K562 (cell line): Measurements from ENCODE around the gene ABCA7. TPM values are rescaled to one million over a fixed set of nuclear protein-coding genes. Genes with fewer than 3 reads are reported as not detected.

ENCODE experiments used
- ATAC-seq: fragments of 200-7000 bp; cut with Tn5 transposase; 3 replicates; pipeline ENCODE4 v1.9.1; 2020; ENCODE audit warnings: moderate library complexity
- BruUV-seq: library from RNA; stranded (reverse); fragments of 400-500 nt; replicated peaks from 2 replicates; lab custom pipeline; 2021; lab: Mats Ljungman, UMichigan
- CTCF ChIA-PET: fragments of 300-600 bp; formaldehyde crosslinking; extraction: SDS; loops from one replicate; lab custom pipeline; 2021; ENCODE audit warnings: low intra/inter-chr PET ratio; lab: Yijun Ruan, JAX
- POLR2A ChIA-PET: fragments of 300-600, 350-650 bp; sonication (Branson Sonifier 250); formaldehyde crosslinking; extraction: SDS; loops from one replicate; lab custom pipeline; 2021; ENCODE audit warnings: antibody characterized with exemption, inconsistent platforms; lab: Yijun Ruan, JAX
- DNase-seq, 4 experiments: peaks; one replicate each; pipeline versions ENCODE4 v3.0.0 to v3.0.0-alpha.2; 2011 to 2018; ENCODE audit warnings: low spot score in 3 of 4, mixed read lengths in 3 of 4; ENCODE audit errors: extremely low read depth in 1 of 4
- FAIRE-seq: peaks from 2 replicates; lab custom pipeline; 2011; peaks lifted over from hg19 to GRCh38; lab: Jason Lieb, UNC
- H2AFZ ChIP-seq: 2 replicates; pipeline ENCODE4 v1.6.0; 2011; ENCODE audit warnings: low read depth, low read length, control low read depth, inconsistent platforms
- H3K27ac ChIP-seq: fragments of 200-600 bp; 3 replicates; pipeline ENCODE4 v1.8.0; 2011; ENCODE audit warnings: low read depth, mild to moderate bottlenecking, control low read depth, inconsistent platforms, low read length, moderate library complexity, mixed read lengths; ENCODE audit errors: extremely low read depth
- H3K27me3 ChIP-seq, 2 experiments: fragments of 300-600 bp in 1 of 2; 2 replicates in 1 of 2; 3 replicates in 1 of 2; pipeline versions ENCODE4 v1.6.0 to v1.8.0; 2011; ENCODE audit warnings: inconsistent platforms in 2 of 2, low read length in 2 of 2, mild to moderate bottlenecking in 1 of 2, mixed read lengths in 1 of 2, moderate library complexity in 1 of 2; ENCODE audit not compliant: control insufficient read depth in 2 of 2, insufficient read depth in 2 of 2
- H3K36me3 ChIP-seq: fragments of 300-600 bp; 3 replicates; pipeline ENCODE4 v1.8.0; 2011; ENCODE audit warnings: mild to moderate bottlenecking, low read length, inconsistent platforms; ENCODE audit not compliant: control insufficient read depth, insufficient read depth
- H3K4me1 ChIP-seq, 2 experiments: fragments of 200-600 bp in 1 of 2; replicated peaks in 1 of 2; 2 replicates in 1 of 2; 3 replicates in 1 of 2; pipeline versions ENCODE4 v1.5.1 to v1.8.0; 2011; ENCODE audit warnings: inconsistent platforms in 2 of 2, low read length in 2 of 2, mild to moderate bottlenecking in 1 of 2, mixed read lengths in 1 of 2, moderate library complexity in 1 of 2; ENCODE audit not compliant: control insufficient read depth in 2 of 2, insufficient read depth in 2 of 2
- H3K4me2 ChIP-seq: 2 replicates; pipeline ENCODE4 v1.6.1; 2011; ENCODE audit warnings: low read length, control low read depth, inconsistent platforms, mixed read lengths; ENCODE audit not compliant: insufficient read depth
- H3K4me3 ChIP-seq: fragments of 200-600 bp; sonication (generic), shearing (Covaris generic); 2 replicates; pipeline ENCODE4 v1.5.1; 2016; ENCODE audit warnings: control low read depth, inconsistent platforms
- H3K79me2 ChIP-seq: fragments of 200-600 bp; 3 replicates; pipeline ENCODE4 v1.8.0; 2011; ENCODE audit warnings: low read length, inconsistent platforms; ENCODE audit not compliant: control insufficient read depth, insufficient read depth
- H3K9ac ChIP-seq, 2 experiments: 2 replicates each; pipeline versions ENCODE4 v1.6.0 to v1.6.1; 2011; ENCODE audit warnings: low read depth in 2 of 2, low read length in 2 of 2, control low read depth in 1 of 2, inconsistent platforms in 1 of 2, mild to moderate bottlenecking in 1 of 2, mixed read lengths in 1 of 2; ENCODE audit not compliant: insufficient read depth in 1 of 2
- H3K9me1 ChIP-seq: one replicate; pipeline ENCODE4 v1.6.0; 2011; ENCODE audit warnings: inconsistent platforms, mild to moderate bottlenecking, low read length, moderate library complexity; ENCODE audit not compliant: control insufficient read depth, insufficient read depth
- H3K9me3 ChIP-seq: replicated peaks from 2 replicates; pipeline ENCODE4 v1.5.1; 2011; ENCODE audit warnings: low read depth, low read length, inconsistent platforms; ENCODE audit not compliant: control insufficient read depth, insufficient read depth
- H4K20me1 ChIP-seq: replicated peaks from 2 replicates; pipeline ENCODE4 v1.6.1; 2011; ENCODE audit warnings: low read length, inconsistent platforms, mixed read lengths; ENCODE audit not compliant: control insufficient read depth, insufficient read depth
- ARNT ChIP-seq, 2 experiments: fragments of 450-650 bp; IDR thresholded peaks; 2 replicates each; pipeline ENCODE4 v1.6.1; 2016; ENCODE audit warnings: mild to moderate bottlenecking in 1 of 2
- CBX8 ChIP-seq: fragments of 200-600 bp; sonication (generic); IDR thresholded peaks from 2 replicates; pipeline ENCODE4 v1.6.1; 2012; ENCODE audit warnings: borderline replicate concordance, mixed run types, low read depth, mild to moderate bottlenecking, moderate library complexity, mixed read lengths, low read length, control low read depth, inconsistent platforms; ENCODE audit not compliant: poor library complexity, severe bottlenecking; ENCODE audit errors: extremely low read depth
- CC2D1A ChIP-seq: fragments of 450-650 bp; IDR thresholded peaks from 2 replicates; pipeline ENCODE4 v1.6.1; 2017; ENCODE audit warnings: mild to moderate bottlenecking
- EZH2 ChIP-seq: IDR thresholded peaks from 2 replicates; pipeline ENCODE4 v1.6.1; 2012; ENCODE audit warnings: low read depth, mild to moderate bottlenecking, inconsistent platforms, low read length, borderline replicate concordance
- GABPA ChIP-seq: fragments of 200-800 bp; sonication (Bioruptor generic); conservative IDR thresholded peaks from 2 replicates; pipeline ENCODE4 v1.6.1; 2016; ENCODE audit warnings: low read depth, missing genetic modification characterization, missing compliant biosample characterization
- MTA2 ChIP-seq: fragments of 450-650 bp; IDR thresholded peaks from 2 replicates; pipeline ENCODE4 v1.6.1; 2016; ENCODE audit warnings: low read depth
- MTF1 ChIP-seq: fragments of 250-450 bp; sonication (Bioruptor Pico); IDR thresholded peaks from 2 replicates; pipeline ENCODE4 v1.9.0; 2021; ENCODE audit warnings: moderate library complexity, mild to moderate bottlenecking, inconsistent platforms, borderline replicate concordance
- PHB ChIP-seq: fragments of 250-450 bp; sonication (Bioruptor Pico); IDR thresholded peaks from 2 replicates; pipeline ENCODE4 v1.5.0; 2021
- SMAD3 ChIP-seq: fragments of 450-650 bp; formaldehyde crosslinking; conservative IDR thresholded peaks from 2 replicates; pipeline ENCODE4 v1.4.0; 2020; ENCODE audit warnings: mild to moderate bottlenecking
- TAF1 ChIP-seq: IDR thresholded peaks from 2 replicates; pipeline ENCODE4 v1.6.1; 2011; ENCODE audit warnings: mild to moderate bottlenecking, low read length, moderate library complexity; ENCODE audit not compliant: insufficient read depth, control insufficient read depth, severe bottlenecking; ENCODE audit errors: extremely low read depth
- ZBTB7A ChIP-seq: IDR thresholded peaks from 2 replicates; pipeline ENCODE4 v1.6.1; 2011; ENCODE audit warnings: low read depth, mild to moderate bottlenecking, low read length, moderate library complexity, borderline replicate concordance; ENCODE audit not compliant: control insufficient read depth
- ZNF57 ChIP-seq: fragments of 450-650 bp; formaldehyde crosslinking; IDR thresholded peaks from 2 replicates; pipeline ENCODE4 v1.4.0; 2020; ENCODE audit warnings: mild to moderate bottlenecking, moderate library complexity
- ZNF589 ChIP-seq: fragments of 200-800 bp; sonication (Bioruptor generic); IDR thresholded peaks from 2 replicates; pipeline ENCODE4 v1.6.1; 2016; ENCODE audit warnings: low read depth, missing genetic modification characterization, missing compliant biosample characterization
- ZNF668 ChIP-seq: fragments of 250-450 bp; sonication (Bioruptor Pico); IDR thresholded peaks from 2 replicates; pipeline ENCODE4 v1.8.0; 2022; ENCODE audit warnings: mild to moderate bottlenecking, inconsistent platforms
- WGBS: fragments of 100-300 bp; shearing (Covaris generic); methylation state at CpG from one replicate; pipeline ENCODE4 v1.1.6; 2016; ENCODE audit warnings: low coverage, mixed read lengths; ENCODE audit not compliant: insufficient coverage; ENCODE audit errors: missing lambda C conversion rate; 5-methylcytosine and 5-hydroxymethylcytosine counted together
- in situ Hi-C: fragments of 300-500 bp; cut with MboI; formaldehyde crosslinking; loops from 4 replicates; pipeline ENCODE4 v1.15.0; 2018; ENCODE audit warnings: inconsistent platforms, mixed read lengths
- intact Hi-C: fragments of 100-400 bp; cut with micrococcal nuclease; formaldehyde crosslinking; loops from 2 replicates; pipeline ENCODE4 v1.14.2; 2022
- polyA plus RNA-seq, 8 experiments: library from polyadenylated mRNA; depleted of rRNA in 4 of 8; stranded (reverse) in 5 of 8; unstranded in 3 of 8; fragments of >200 nt; fragmentation: Nextera tagmentation in 2 of 8; fragmentation: Illumina TruSeq in 1 of 8; extraction: Ambion mirVana in 2 of 8; extraction: Trizol in 1 of 8; gene quantifications; 2 replicates each; pipeline versions ENCODE4 v1.2.1 to v1.2.3, GENCODE V29; 2011 to 2014; ENCODE audit warnings: inconsistent platforms in 1 of 8, missing spikeins in 1 of 8
- total RNA-seq, 7 experiments: library from RNA; depleted of rRNA in 6 of 7; stranded (reverse); fragments of >200 nt in 6 of 7; fragmentation: Illumina TruSeq in 2 of 7; extraction: Trizol in 2 of 7; gene quantifications; 2 replicates each; pipeline versions ENCODE4 v1.2.1 to v1.2.3, GENCODE V29; 2011 to 2021; ENCODE audit warnings: low replicate concordance in 1 of 7
- TF ChIP-seq, protein P1 (sequence below): fragments of 450-650 bp; formaldehyde crosslinking; IDR thresholded peaks from 2 replicates; pipeline ENCODE4 v1.4.0; 2022; ENCODE audit warnings: missing genetic modification characterization
- TF ChIP-seq, protein P2 (sequence below): sonication (generic); formaldehyde crosslinking; IDR thresholded peaks from 2 replicates; pipeline ENCODE4 v1.5.0; 2020; ENCODE audit warnings: missing genetic modification reagents
- TF ChIP-seq, protein P3 (sequence below): fragments of 250-450 bp; sonication (Bioruptor Pico); IDR thresholded peaks from 2 replicates; pipeline ENCODE4 v1.8.0; 2021; ENCODE audit warnings: borderline replicate concordance, mild to moderate bottlenecking, moderate library complexity; ENCODE audit not compliant: poor library complexity, severe bottlenecking

The ABCA7 gene
- total and polyA plus RNA-seq, 9 of the 15 experiments (the other 6 are each of a cell fraction or from before 2014, with no cell fraction given): 2.3 to 96.1 (median 31.2) TPM

DNA sequence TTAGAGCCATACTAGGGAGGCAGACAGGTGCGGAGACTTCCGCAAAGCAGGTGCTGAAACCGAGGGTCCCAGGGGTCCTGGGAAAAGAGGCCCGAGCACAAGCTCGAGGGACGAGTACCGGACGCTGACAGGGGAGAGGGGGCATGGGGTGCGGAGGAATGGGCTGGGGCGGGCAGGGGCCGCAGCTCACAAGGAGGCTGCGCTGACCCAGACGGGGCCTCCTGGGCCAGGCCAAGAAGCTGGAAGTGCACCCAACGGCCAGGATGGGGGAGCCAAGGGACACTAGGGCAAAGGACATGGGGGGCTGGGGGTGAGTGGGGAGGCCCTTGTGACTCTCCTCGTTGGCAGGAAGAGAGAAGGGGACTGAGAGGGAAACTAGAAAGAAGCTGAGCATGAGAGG is 53.4 kb downstream of the ABCA7 start:
- DNase-seq: no peak
- no peak overlapping the region for H3K4me2 ChIP-seq
- intact Hi-C loops (no loop called here), in situ Hi-C loops (no loop called here)
- no peak for FAIRE-seq
- H3K9me1 ChIP-seq: no peaks in the 10 kb centered on the region
- H4K20me1 ChIP-seq: peaks cover 11% of the 10 kb centered on the region; the same call in 1 of the 2 replicates
- H3K27me3 ChIP-seq: no peaks in the 10 kb centered on the region
- no peak overlapping the region for H3K4me3 ChIP-seq
- H3K27ac ChIP-seq: no peak overlapping the region; the same call in 2 of the 3 replicates
- H3K79me2 ChIP-seq: peaks cover 42% of the 10 kb centered on the region
- H3K4me1 ChIP-seq: peaks cover 13 to 65% of the 10 kb centered on the region in 2 experiments; a peak in 4 of 5 replicates
- TF ChIP-seq ZNF589 (CRISPR knock-in tag) (no peak), PHB (CRISPR knock-in tag) (no peak), ARNT (IDR thresholded peaks at IDR 0.05) (no peak), GABPA (tag) (no peak), CBX8 (no peak), SMAD3 (no peak), ZBTB7A (no peak), MTF1 (CRISPR knock-in tag) (no peak), TAF1 (no peak), MTA2 (no peak), ZNF668 (CRISPR knock-in tag) (no peak), ZNF57 (CRISPR knock-in tag) (no peak), EZH2 (no peak), CC2D1A (no peak)
- TF ChIP-seq, protein P1, sequence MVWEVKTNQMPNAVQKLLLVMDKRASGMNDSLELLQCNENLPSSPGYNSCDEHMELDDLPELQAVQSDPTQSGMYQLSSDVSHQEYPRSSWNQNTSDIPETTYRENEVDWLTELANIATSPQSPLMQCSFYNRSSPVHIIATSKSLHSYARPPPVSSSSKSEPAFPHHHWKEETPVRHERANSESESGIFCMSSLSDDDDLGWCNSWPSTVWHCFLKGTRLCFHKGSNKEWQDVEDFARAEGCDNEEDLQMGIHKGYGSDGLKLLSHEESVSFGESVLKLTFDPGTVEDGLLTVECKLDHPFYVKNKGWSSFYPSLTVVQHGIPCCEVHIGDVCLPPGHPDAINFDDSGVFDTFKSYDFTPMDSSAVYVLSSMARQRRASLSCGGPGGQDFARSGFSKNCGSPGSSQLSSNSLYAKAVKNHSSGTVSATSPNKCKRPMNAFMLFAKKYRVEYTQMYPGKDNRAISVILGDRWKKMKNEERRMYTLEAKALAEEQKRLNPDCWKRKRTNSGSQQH: no peak
- TF ChIP-seq, protein P2, sequence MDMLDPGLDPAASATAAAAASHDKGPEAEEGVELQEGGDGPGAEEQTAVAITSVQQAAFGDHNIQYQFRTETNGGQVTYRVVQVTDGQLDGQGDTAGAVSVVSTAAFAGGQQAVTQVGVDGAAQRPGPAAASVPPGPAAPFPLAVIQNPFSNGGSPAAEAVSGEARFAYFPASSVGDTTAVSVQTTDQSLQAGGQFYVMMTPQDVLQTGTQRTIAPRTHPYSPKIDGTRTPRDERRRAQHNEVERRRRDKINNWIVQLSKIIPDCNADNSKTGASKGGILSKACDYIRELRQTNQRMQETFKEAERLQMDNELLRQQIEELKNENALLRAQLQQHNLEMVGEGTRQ (CRISPR knock-in tag): no peak
- TF ChIP-seq, protein P3, sequence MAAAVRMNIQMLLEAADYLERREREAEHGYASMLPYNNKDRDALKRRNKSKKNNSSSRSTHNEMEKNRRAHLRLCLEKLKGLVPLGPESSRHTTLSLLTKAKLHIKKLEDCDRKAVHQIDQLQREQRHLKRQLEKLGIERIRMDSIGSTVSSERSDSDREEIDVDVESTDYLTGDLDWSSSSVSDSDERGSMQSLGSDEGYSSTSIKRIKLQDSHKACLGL (CRISPR knock-in tag): no peak
- ATAC-seq: no peak
- ChIA-PET POLR2A (interaction anchor here (0.9 to 6.2 kb wide), 4 partner anchors 9 to 17 kb away, joined by 3 to 45 read pairs (median 5); partner anchors contain the start of gene GPX4), CTCF (no interaction called here)
- peaks cover 49% of the 10 kb centered on the region for H3K36me3 ChIP-seq
- no peaks in the 10 kb centered on the region for H3K9me3 ChIP-seq
- H2AFZ ChIP-seq: no peak overlapping the region
- BruUV-seq: no TSS peak
- whole genome bisulfite sequencing: 95% methylated on average over 9 of the region's 15 CpGs
- peak overlapping the region in 1 of 2 experiments; percentile 100; a peak in 2 of 4 replicates for H3K9ac ChIP-seq
